CD4-positive, alpha-beta T cell treated with Interleukin-15 for 4 hours (primary cell): ENCODE results near the gene COPS4.

Source experiments
- DNase-seq: peaks from one replicate; pipeline ENCODE4 v3.0.0-alpha.2; 2020; ENCODE audit warnings: low spot score

The COPS4 gene

GRCh38 chr4:83121246-83121645 lies 86.3 kb downstream of the COPS4 start:
- DNase-seq = no peak

GRCh38 chr4:83124111-83124780 lies 89.3 kb downstream of the COPS4 start:
- no peak for DNase-seq
